Activated CD8-positive, alpha-beta memory T cell treated with anti-CD3 and anti-CD28 coated beads for 1 hour (primary cell): ENCODE data around the gene MRPL1.
"Not testable (repeated sequence)": the region's sequence is repeated elsewhere in the genome, so short reads cannot be mapped to it uniquely, and the experiment has no call there.

Source experiments
- DNase-seq, 2 donors: peaks; one replicate each; pipeline ENCODE4 v3.0.0-alpha.2; 2020; ENCODE audit warnings: low read depth in 1 of 2; ENCODE audit errors: extremely low read depth in 1 of 2

MRPL1 gene

DNA sequence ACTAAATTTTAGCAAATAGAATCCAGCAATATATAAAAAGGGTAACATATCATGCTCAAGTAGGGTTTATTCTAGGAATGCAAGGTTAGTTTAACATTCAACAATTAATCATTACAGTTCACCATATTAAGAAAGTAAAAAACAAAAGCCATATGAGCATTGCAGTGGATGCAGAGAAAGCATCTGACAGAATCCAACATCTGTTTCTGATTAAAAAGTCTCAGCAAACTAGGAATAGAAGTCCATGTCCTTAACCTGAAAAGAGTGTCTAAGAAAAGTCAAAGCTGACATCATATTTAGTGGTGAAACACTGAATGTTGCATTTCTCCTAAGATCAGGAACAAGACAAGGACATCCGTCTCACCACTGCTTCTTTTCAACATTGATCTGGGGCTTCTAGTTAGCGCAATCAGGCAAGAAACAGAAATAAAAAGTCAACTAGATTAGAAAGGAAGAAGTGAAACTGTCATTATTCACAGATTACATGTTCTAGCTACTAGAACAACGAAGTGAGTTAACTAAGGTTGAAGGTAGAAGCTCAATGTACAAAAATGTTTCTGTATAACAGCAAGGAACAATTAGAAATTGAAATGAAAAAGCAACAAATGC lies 49.3 kb downstream of the MRPL1 start:
- no peak for DNase-seq

DNA sequence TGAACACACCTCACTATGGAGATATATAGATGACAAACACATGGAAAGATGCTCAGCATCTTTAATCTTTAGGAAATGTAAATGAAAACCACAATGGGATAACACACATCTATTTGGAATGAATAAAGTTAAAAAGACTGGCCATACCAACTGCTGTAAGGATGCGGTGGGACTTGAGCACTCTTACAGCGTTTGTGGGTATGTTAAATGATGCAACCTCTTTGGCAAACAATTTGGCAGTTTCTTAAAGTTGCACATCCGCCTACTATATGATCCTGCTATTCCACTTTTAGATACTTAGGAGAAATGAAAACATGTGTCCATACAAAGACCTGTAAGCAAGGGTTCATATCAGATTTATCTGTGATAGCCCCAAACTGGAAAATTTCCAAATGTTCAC lies 50.7 kb downstream of the MRPL1 start:
- no peak for DNase-seq

DNA sequence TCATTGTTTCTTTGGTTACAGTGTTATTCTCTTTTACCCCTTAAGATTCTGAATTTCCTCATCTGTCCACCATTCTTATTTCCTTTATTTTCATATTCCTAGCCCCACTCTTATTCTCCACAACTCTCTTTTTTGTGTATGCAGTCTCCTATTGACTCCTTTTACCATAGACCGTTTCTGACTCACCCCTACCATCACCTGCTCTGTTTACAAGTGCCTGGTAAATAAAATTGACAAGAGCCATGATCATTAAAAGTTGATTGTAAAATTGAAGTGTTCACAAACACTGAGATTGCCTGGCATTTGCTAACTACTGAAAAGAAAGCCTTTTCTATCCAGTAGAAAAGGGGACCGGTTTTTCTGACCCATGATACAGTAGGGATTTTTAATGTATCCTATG lies 54.4 kb downstream of the MRPL1 start:
- no peak for DNase-seq

DNA sequence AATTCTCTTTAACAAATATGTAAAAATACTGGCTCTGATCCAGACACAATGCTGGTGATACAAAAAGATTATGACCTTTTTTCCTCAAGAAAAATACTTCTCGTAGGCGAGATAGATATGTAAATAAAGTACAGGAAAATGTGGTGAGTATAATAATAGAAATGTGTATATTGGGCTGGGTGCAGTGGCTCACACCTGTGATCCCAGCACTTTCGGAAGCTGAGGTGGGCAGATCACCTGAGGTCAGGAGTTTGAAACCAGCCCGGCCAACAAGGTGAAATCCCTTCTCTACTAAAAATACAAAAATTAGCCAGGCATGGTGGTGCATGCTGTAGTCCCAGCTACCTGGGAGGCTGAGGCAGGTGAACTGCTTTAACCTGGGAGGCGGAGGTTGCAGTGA lies 55.0 kb downstream of the MRPL1 start:
- no peak for DNase-seq

DNA sequence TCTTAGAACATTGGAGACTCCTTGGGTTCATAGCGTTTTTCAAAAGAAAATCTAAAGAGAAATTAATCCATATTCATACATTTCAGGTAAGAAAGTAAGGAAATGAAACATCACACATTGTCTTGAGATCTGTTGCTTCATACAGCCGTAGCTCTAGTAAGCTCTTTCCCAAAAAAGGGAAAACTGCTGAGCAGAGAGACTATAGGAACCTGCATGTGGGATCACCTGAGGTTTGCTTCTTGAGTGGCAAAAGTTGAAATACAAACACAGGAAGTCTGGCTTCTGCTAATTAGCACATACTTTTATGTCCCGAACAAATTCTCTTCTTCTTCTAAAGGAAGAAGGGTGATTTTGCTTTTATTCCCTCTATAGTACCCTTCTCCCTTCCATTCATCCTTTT lies 57.7 kb downstream of the MRPL1 start:
- DNase-seq: no peak

DNA sequence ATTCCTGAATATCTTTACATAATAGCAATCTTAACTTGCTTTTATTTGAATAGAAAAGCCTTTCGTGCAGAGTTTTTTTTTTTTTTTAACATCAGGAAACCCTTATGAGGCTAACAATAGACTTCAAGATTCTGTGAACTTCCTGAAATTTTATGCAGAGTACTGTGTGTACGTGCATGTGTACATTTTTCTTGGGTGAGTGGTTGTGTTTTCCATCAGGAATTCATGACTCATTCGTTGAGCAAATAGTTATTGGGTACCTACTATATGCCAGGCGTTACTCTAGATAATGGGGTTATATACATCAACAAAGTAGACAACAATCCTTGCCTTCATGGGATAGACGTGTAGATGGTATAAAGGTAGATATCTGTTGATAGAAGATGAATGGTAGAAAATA lies 59.1 kb downstream of the MRPL1 start:
- DNase-seq: no peak

DNA sequence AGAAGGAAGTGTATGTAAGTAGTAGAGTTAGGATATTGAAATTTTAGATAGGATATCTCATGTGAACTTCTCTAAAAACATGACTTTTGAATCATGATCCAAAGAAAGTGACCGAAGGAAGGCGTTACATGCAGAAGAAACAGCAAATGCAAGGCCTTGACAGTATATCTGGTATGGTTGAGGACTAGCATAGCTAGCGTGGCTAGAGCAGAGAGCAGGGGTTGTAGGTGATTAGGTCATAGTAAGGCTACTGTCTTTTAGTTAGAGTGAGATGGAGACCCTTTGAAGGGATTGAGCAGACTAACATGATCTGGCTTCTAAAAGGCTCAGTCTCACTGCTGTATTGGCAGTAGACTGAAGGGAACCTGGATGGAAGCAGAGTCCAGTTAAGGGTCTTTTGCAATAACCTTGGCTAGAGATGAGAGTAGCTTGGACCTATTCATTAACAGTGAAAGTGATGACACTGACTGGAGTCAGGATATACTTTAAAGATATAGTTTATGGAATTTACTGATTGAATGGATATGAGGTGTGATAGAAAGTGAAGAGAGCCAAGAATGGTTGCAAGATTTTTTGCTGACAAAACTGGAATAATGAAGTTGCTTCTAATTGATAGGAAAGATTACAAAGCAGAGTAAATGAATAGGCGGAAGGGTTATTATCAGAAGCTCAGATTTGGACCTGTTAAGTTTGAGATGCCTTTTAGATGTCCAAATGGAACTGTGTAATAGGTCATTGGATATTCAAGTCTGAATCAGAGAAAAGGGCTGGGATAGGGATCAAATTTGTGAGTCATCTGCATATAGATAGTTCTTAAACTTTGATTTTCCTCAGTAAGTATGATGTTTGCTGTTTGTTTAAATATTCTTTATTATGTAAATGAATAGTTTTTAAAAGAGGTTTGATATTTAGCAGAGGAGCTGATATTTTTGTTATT lies 59.8 kb downstream of the MRPL1 start:
- DNase-seq: no peak

DNA sequence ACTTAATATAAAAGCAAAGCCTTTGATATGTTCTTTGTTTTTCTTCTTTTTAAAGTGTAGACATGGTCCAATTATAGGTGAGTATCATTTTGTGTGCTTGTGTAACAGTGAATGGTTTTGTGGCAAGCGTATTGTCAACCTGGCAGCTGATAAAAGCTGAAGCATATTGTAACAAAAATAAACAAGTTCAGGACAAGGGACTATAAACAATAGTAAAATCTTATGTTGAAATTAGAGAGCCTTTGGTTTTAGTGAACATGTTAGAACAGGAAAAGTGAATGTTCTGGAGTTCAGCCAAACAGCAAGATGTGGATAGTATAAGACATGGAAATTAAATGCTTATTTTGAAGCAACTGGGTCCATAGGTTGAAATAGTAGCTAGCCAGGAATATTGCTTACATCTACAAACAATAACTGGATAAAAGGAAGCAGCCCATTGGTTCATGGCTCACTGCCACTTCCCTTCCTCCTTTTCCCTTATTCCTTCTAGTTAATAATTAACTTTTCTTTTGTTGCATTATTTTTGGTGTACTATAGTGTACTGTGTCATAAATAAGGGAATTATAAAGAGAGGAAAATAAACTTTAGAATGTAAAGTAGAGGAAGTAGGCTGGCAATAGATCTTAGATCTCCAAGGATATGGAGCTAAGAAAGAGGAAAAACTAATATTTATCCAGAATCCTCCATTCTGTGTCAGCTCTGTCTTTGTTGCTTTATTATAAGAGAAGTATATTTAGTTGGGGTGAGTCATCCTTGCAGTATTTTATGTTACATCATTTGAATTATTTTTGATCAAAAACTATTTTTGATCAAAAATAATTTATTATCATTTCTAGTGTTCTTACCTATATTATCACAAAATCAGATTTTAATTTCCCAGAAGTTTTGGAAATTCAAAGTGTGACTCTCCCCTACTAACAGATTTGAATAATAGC lies 65.6 kb downstream of the MRPL1 start:
- no peak for DNase-seq

DNA sequence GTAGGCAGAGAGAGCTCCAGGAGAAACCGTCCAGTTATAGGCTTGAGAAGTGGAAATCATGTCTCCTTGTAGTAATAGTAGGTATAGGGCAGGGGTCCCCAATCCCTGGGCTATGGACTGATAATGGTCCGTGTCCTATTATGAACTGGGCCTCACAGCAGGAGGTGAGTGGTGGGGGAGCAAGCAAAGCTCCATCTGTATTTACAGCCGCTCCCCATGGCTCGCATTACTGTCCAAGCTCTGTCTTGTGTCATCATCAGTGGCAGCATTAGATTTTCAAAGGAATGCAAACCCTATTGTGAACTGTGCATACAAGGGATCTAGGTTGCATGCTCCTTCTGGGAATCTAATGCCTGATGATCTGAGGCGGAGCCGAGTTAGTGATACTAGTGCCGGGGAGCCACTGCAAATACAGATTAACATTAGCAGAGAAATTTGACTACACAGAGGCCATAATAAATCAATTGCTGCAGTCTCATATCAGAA lies 67.6 kb downstream of the MRPL1 start:
- no peak for DNase-seq

DNA sequence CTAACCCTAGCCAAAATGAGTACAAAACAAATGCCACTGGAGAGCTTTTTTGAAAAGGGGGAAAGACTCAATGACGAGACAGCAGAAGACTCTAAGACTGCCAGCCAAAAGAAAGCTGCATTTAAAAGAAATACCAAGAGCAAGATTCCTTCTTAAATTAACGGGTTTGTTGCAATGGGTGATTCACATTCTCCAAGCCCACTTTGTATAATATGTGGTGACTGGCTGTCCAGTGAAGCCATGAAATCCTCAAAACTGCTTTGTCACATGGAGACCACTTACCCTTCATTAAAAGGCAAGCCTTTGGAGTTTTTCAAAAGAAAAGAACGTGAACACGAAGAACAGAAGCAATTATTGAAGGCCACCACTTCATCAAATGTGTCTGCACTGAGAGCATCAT lies 68.2 kb downstream of the MRPL1 start:
- no peak for DNase-seq

DNA sequence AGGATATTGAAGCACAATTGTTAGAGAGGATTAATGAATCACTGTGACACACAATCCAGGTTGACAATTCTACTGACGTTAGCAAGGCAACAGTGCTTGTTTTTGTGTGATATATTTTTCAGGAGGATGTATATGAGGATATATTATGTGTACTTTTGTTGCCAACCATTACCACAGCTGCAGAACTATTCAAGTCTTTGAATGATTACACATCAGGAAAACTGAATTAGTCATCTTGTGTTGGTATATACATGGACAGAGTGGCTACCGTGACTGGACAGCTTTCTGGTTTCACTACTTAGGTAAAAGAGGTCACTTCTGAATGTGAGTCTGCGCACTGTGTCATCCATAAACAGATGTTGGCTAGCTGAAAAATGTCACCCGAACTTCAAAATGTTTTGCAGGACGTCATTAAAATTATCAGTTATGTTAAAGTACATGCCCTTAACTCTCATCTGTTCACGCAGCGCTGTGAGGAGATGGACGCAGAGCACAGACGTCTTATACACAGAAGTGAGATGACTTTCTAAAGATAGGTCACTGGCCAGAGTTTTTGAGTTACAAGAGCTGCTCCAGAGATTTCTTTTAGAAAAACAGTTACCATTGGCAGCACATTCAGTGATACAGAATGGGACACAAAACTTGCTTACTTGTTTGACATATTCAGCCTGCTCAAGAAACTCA lies 69.0 kb downstream of the MRPL1 start:
- no peak for DNase-seq

DNA sequence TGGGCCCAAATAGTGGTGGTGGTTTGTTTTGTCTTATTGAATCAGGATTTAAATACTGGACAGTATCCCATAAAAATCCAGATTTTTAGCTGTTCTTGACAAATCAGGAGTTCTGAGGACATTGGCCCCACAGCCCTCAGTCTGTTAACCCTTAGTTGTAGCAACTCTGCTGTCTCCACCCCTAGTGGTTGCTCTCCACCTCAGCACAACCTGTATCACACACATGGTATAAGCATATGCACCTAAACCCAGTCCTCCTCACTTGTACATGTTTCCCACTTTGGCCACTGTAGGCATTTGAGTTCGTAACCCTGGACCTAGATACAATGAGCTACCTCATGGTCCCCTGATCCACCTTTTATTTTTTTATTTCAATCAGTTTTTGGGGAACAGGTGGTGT lies 75.9 kb downstream of the MRPL1 start:
- DNase-seq: no peak

DNA sequence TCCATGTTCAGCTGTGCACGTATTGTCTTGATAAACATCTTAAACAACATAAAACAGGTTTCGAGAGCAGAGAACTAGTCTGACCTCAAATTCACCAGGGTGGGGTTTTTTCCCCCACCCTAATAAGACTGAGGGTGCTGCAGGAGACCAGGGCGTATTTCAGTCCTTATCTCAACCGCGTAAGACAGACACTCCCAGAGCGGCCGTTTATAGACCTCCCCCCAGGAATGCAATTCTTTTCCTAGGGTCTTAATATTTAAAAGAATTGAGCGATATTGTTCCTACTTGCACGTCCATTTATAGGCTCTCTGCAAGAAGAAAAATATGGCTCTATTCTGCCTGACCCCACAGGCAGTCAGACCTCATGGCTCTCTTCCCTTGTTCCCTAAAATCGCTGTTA lies 83.3 kb downstream of the MRPL1 start:
- not testable (repeated sequence) for DNase-seq

DNA sequence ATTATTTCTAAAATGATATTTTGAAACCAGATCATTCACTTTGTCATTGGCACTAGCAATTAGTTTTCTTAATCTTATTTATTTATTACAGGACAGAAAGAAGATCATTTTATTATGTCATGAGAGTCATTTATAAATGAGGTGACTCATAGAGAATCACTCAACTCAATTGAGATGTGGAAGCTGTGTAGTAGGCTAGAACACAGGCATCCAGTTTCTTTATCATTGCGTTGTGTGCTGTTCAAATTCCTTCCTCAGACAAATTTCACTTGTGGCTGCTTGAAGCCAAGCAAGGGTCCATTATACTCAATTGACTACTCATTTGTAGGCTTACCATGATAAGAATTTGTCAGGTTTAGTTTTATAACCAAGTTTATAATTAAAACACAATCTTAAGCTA lies 87.6 kb downstream of the MRPL1 start:
- no peak for DNase-seq

GRCh38 chr4:77952457-77952856 lies 89.8 kb downstream of the MRPL1 start:
- no peak for DNase-seq

GRCh38 chr4:77954690-77955089 lies 92.1 kb downstream of the MRPL1 start:
- no peak for DNase-seq

DNA sequence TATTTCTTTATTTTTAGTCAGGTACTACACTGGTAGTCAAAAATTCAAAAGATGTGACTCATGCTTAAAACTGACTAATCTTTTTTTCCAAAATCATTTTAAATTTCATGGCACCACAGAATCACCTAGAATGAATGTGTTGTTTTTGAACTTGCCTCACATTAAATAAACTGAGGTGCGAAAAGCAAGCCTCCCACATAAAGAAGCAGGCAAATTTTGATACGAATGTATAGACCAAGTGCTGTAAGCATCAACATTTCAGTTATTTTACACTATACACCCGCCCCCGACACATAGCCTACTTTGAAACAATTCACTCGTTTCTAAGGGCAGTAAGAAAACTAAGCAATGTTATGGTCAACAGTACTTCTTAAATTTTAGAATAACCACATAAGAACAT lies 94.3 kb downstream of the MRPL1 start:
- DNase-seq: no peak

DNA sequence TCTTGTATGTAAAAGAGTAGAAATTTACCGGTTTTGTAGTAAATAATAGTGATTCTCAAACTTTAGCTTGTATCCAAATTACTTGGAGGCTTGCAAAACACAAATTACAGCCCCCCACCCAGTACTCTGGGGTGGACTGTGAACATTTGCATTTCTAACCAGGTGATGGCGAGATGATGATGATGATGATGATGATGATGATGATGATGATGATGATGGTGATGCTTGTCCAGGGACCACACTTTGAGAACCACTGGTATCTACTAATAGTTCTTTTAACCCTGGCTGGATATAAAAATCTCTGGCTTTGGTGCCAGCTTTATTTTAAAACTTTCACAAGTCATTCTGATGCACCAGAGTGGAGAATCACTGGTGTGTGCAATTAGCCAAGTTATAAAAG lies 96.3 kb downstream of the MRPL1 start:
- DNase-seq: no peak

DNA sequence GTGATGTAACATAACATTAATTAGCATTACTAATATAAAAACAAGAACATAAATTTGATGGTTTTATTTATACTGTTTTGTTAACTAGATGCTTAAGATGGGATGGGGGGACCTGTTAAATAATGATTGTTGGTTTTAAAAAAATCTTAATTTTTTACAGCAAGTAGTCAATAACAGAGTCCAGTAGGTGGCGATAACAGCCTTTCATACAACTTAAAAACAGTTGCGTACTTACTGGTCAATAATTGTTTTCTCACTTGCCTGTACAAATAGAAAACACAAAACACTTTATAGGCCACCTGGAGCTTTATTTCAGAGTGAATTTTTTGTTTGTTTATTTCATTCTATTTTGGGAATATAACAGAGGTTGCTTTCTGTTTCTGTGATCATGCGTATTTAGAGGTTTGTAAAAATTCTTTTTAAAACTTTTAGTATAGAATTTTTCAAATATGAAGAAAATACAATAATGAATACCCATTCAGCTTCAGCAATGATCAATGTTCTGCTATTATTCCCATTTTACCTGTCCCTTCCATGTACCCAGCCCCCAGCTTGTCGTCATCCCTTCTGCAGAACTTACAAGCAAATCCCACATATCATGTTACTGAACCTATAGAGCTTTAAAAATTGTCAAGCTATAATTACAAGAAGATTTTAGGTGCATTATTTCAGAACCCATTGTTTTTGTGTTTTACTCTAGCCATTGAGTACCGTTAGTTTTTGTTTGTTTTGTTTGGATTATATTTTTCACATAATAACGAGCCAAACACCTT lies 97.1 kb downstream of the MRPL1 start:
- DNase-seq: no peak

DNA sequence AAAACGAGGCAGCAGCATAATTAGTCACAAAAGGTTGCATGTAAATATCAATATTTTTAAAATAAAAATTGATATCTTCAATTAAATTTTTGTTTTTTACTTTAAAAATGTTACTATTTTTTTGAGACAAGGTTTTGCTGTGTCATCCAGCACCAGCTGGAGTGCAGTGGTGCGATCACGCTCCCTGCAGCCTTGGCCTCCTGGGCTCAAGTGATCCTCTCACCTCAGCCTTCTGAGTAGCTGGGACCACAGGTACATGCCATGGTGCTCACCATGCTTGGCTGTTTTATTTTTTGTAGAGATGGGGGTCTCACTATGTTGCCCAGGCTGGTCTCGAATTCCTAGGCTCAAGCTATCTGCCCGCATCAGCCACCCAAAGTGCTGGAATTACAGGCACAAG lies 97.7 kb downstream of the MRPL1 start:
- no peak for DNase-seq
